WTC11 (cell line): ENCODE results near the gene KCNQ2. TPM values are rescaled to one million over a fixed set of nuclear protein-coding genes. Genes with fewer than 3 reads are reported as not detected.

Experiments
- ATAC-seq: fragments of 200-7000 bp; cut with Tn5 transposase; 2 replicates; pipeline ENCODE4 v1.10.0; 2021; ENCODE audit warnings: mild to moderate bottlenecking, moderate library complexity
- CTCF ChIA-PET: fragments of 300-600 bp; sonication (Branson Sonifier 250); formaldehyde crosslinking; loops from one replicate; lab custom pipeline; 2021; ENCODE audit warnings: antibody characterized with exemption; lab: Charles Lee
- POLR2A ChIA-PET: fragments of 350-600 bp; sonication (Branson Sonifier 250); formaldehyde crosslinking; loops from one replicate; lab custom pipeline; 2021; ENCODE audit warnings: antibody characterized with exemption; lab: Charles Lee
- DNase-seq: peaks from one replicate; pipeline ENCODE4 v3.0.0; 2021; ENCODE audit warnings: low spot score
- H3K27ac Mint-ChIP-seq: 2 replicates; pipeline ENCODE4 v1.8.0; 2021; ENCODE audit warnings: mixed read lengths
- H3K27me3 Mint-ChIP-seq: 2 replicates; pipeline ENCODE4 v1.8.0; 2021; ENCODE audit warnings: low read depth, mild to moderate bottlenecking, moderate library complexity, mixed read lengths
- H3K36me3 Mint-ChIP-seq: 2 replicates; pipeline ENCODE4 v1.8.0; 2021; ENCODE audit warnings: mixed read lengths
- H3K4me1 Mint-ChIP-seq: 2 replicates; pipeline ENCODE4 v1.8.0; 2022; ENCODE audit warnings: mixed read lengths
- H3K4me3 Mint-ChIP-seq: 2 replicates; pipeline ENCODE4 v1.8.0; 2021; ENCODE audit warnings: mild to moderate bottlenecking, moderate library complexity, mixed read lengths
- H3K9me3 Mint-ChIP-seq: 2 replicates; pipeline ENCODE4 v1.8.0; 2021; ENCODE audit warnings: mixed read lengths
- AR ChIP-seq: fragments of 250-450 bp; sonication (Bioruptor Pico); IDR thresholded peaks from 2 replicates; pipeline ENCODE4 v1.9.0; 2021; ENCODE audit warnings: mild to moderate bottlenecking
- ATF1 ChIP-seq: sonication (generic); formaldehyde crosslinking; IDR thresholded peaks from 2 replicates; pipeline ENCODE4 v1.8.1; 2023; ENCODE audit warnings: mild to moderate bottlenecking, moderate library complexity, missing genetic modification reagents
- ATF3 ChIP-seq: sonication (generic); formaldehyde crosslinking; conservative IDR thresholded peaks from 2 replicates; pipeline ENCODE4 v1.8.1; 2022; ENCODE audit warnings: mild to moderate bottlenecking, missing genetic modification reagents
- CREB1 ChIP-seq: sonication (generic); formaldehyde crosslinking; IDR thresholded peaks from 2 replicates; pipeline ENCODE4 v1.8.0; 2023; ENCODE audit warnings: mild to moderate bottlenecking, missing genetic modification reagents
- ELF4 ChIP-seq: sonication (generic); formaldehyde crosslinking; IDR thresholded peaks from 2 replicates; pipeline ENCODE4 v1.8.1; 2022; ENCODE audit warnings: low read depth, mild to moderate bottlenecking, moderate library complexity, missing genetic modification reagents
- EMX1 ChIP-seq: fragments of 250-450 bp; sonication (Bioruptor Pico); IDR thresholded peaks from 2 replicates; pipeline ENCODE4 v1.8.0; 2021; ENCODE audit warnings: mild to moderate bottlenecking
- FOXP4 ChIP-seq: sonication (generic); formaldehyde crosslinking; IDR thresholded peaks from 2 replicates; pipeline ENCODE4 v1.8.0; 2022; ENCODE audit warnings: mild to moderate bottlenecking, missing genetic modification reagents
- GTF2I ChIP-seq: fragments of 250-450 bp; sonication (Bioruptor Pico); conservative IDR thresholded peaks from 2 replicates; pipeline ENCODE4 v1.4.0; 2021; ENCODE audit warnings: mild to moderate bottlenecking
- MXD4 ChIP-seq: fragments of 250-450 bp; sonication (Bioruptor Pico); IDR thresholded peaks from 2 replicates; pipeline ENCODE4 v1.8.0; 2021; ENCODE audit warnings: mild to moderate bottlenecking, moderate library complexity, borderline replicate concordance
- OVOL2 ChIP-seq: fragments of 250-450 bp; sonication (Bioruptor Pico); IDR thresholded peaks from 2 replicates; pipeline ENCODE4 v1.9.0; 2021; ENCODE audit warnings: mild to moderate bottlenecking, borderline replicate concordance
- SOX15 ChIP-seq: fragments of 250-450 bp; sonication (Bioruptor Pico); IDR thresholded peaks from 2 replicates; pipeline ENCODE4 v1.9.0; 2021; ENCODE audit warnings: mild to moderate bottlenecking
- ZNF138 ChIP-seq: sonication (generic); formaldehyde crosslinking; conservative IDR thresholded peaks from 2 replicates; pipeline ENCODE4 v1.8.1; 2022; ENCODE audit warnings: mild to moderate bottlenecking, moderate library complexity, missing genetic modification reagents
- total RNA-seq: library from RNA; stranded (reverse); gene quantifications from 3 replicates; pipeline ENCODE4 v1.2.3, GENCODE V29; 2021
- TF ChIP-seq, protein P1 (sequence below): sonication (generic); formaldehyde crosslinking; conservative IDR thresholded peaks from 2 replicates; pipeline ENCODE4 v1.8.1; 2023; ENCODE audit warnings: mild to moderate bottlenecking, low read depth, missing genetic modification reagents, moderate library complexity
- TF ChIP-seq, protein P2 (sequence below): fragments of 250-450 bp; sonication (Bioruptor Pico); IDR thresholded peaks from 2 replicates; pipeline ENCODE4 v1.9.0; 2021; ENCODE audit warnings: moderate library complexity, mild to moderate bottlenecking, inconsistent platforms, borderline replicate concordance
- TF ChIP-seq, protein P3 (sequence below): sonication (generic); formaldehyde crosslinking; IDR thresholded peaks from 2 replicates; pipeline ENCODE4 v1.8.1; 2022; ENCODE audit warnings: missing genetic modification reagents, borderline replicate concordance
- TF ChIP-seq, protein P4 (sequence below): sonication (generic); formaldehyde crosslinking; IDR thresholded peaks from 2 replicates; pipeline ENCODE4 v1.8.1; 2023; ENCODE audit warnings: mild to moderate bottlenecking, missing genetic modification reagents, moderate library complexity

The KCNQ2 gene
- total RNA-seq, 1 experiment from 2014 or later = 99.8 TPM

- H3K27ac Mint-ChIP-seq = peak overlapping the region; percentile 78
- H3K27me3 Mint-ChIP-seq = no peaks in the 10 kb centered on the region
- CTCF ChIA-PET = interaction anchor here (1.1 to 2.7 kb wide), 3 partner anchors 9 to 64 kb away, joined by 3 to 8 read pairs (median 5); no protein-coding TSS in a partner anchor
- no peak overlapping the region for H3K4me3 Mint-ChIP-seq
- TF ChIP-seq MXD4 (CRISPR knock-in tag) (no peak), ATF1 (no peak), AR (no peak), ATF3 (CRISPR knock-in tag) (no peak), FOXP4 (CRISPR knock-in tag) (no peak), ZNF138 (no peak), GTF2I (CRISPR knock-in tag) (no peak), ELF4 (no peak), EMX1 (CRISPR knock-in tag) (no peak), CREB1 (CRISPR knock-in tag) (no peak), OVOL2 (CRISPR knock-in tag) (no peak), SOX15 (CRISPR knock-in tag) (no peak)
- TF ChIP-seq, protein P1, sequence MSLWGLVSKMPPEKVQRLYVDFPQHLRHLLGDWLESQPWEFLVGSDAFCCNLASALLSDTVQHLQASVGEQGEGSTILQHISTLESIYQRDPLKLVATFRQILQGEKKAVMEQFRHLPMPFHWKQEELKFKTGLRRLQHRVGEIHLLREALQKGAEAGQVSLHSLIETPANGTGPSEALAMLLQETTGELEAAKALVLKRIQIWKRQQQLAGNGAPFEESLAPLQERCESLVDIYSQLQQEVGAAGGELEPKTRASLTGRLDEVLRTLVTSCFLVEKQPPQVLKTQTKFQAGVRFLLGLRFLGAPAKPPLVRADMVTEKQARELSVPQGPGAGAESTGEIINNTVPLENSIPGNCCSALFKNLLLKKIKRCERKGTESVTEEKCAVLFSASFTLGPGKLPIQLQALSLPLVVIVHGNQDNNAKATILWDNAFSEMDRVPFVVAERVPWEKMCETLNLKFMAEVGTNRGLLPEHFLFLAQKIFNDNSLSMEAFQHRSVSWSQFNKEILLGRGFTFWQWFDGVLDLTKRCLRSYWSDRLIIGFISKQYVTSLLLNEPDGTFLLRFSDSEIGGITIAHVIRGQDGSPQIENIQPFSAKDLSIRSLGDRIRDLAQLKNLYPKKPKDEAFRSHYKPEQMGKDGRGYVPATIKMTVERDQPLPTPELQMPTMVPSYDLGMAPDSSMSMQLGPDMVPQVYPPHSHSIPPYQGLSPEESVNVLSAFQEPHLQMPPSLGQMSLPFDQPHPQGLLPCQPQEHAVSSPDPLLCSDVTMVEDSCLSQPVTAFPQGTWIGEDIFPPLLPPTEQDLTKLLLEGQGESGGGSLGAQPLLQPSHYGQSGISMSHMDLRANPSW (CRISPR knock-in tag) = no peak
- TF ChIP-seq, protein P2, sequence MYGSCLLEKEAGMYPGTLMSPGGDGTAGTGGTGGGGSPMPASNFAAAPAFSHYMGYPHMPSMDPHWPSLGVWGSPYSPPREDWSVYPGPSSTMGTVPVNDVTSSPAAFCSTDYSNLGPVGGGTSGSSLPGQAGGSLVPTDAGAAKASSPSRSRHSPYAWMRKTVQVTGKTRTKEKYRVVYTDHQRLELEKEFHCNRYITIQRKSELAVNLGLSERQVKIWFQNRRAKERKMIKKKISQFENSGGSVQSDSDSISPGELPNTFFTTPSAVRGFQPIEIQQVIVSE (CRISPR knock-in tag) = no peak
- TF ChIP-seq, protein P3, sequence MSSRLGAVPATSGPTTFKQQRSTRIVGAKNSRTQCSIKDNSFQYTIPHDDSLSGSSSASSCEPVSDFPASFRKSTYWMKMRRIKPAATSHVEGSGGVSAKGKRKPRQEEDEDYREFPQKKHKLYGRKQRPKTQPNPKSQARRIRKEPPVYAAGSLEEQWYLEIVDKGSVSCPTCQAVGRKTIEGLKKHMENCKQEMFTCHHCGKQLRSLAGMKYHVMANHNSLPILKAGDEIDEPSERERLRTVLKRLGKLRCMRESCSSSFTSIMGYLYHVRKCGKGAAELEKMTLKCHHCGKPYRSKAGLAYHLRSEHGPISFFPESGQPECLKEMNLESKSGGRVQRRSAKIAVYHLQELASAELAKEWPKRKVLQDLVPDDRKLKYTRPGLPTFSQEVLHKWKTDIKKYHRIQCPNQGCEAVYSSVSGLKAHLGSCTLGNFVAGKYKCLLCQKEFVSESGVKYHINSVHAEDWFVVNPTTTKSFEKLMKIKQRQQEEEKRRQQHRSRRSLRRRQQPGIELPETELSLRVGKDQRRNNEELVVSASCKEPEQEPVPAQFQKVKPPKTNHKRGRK (CRISPR knock-in tag) = no peak
- TF ChIP-seq, protein P4, sequence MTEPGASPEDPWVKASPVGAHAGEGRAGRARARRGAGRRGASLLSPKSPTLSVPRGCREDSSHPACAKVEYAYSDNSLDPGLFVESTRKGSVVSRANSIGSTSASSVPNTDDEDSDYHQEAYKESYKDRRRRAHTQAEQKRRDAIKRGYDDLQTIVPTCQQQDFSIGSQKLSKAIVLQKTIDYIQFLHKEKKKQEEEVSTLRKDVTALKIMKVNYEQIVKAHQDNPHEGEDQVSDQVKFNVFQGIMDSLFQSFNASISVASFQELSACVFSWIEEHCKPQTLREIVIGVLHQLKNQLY (CRISPR knock-in tag) = no peak
- H3K4me1 Mint-ChIP-seq = peaks cover 22% of the 10 kb centered on the region
- H3K9me3 Mint-ChIP-seq = peaks cover 3% of the 10 kb centered on the region; the same call in 1 of the 2 replicates
- DNase-seq (peak; percentile 68), ATAC-seq (peak; percentile 22; the same call in 1 of the 2 replicates)
- POLR2A ChIA-PET = no interaction called here
- H3K36me3 Mint-ChIP-seq = peaks cover 7% of the 10 kb centered on the region; the same call in 1 of the 2 replicates
These were observed 39.7 kb downstream of the KCNQ2 start for GRCh38 chr20:63432577-63433325.
